Right lung (tissue), 5 donors: Measurements from ENCODE around the gene SMAD6. TPM values are rescaled to one million over a fixed set of nuclear protein-coding genes. Genes with fewer than 3 reads are reported as not detected.

Experiments used
- DNase-seq, 2 donors: peaks; one replicate each; pipeline ENCODE4 v3.0.0-alpha.2; 2013
- polyA plus RNA-seq, 5 donors: library from polyadenylated mRNA; unstranded; fragments of 120-200 nt; gene quantifications; one replicate each; pipeline versions ENCODE4 v1.2.1 to v1.2.3, GENCODE V29; 2013; ENCODE audit warnings: inconsistent platforms in 1 of 5, low replicate concordance in 1 of 5; ENCODE audit not compliant: insufficient read length in 5 of 5, insufficient read depth in 1 of 5

SMAD6 gene
- polyA plus RNA-seq, 5 donors: 19.0 to 37.5 (median 31.4) TPM

GRCh38 chr15:66787489-66787871, 85.4 kb downstream of the SMAD6 start:
- no peak for DNase-seq

- no peak for DNase-seq
Measured at GRCh38 chr15:66788024-66788423, 86.0 kb downstream of the SMAD6 start.

- peak; percentile 54 to 68 for DNase-seq
Measured at GRCh38 chr15:66789029-66790025, 87.3 kb downstream of the SMAD6 start.

- DNase-seq: no peak
Measured at GRCh38 chr15:66795851-66796250, 93.8 kb downstream of the SMAD6 start.

- DNase-seq: no peak
Measured at GRCh38 chr15:66796343-66796742, 94.3 kb downstream of the SMAD6 start.

- DNase-seq: no peak
Measured at GRCh38 chr15:66797921-66798320, 95.9 kb downstream of the SMAD6 start.

GRCh38 chr15:66798426-66799061, 96.5 kb downstream of the SMAD6 start:
- no peak for DNase-seq

- DNase-seq: no peak
Measured at GRCh38 chr15:66799242-66799641, 97.2 kb downstream of the SMAD6 start.

- no peak for DNase-seq
Measured at GRCh38 chr15:66800584-66801235, 98.7 kb downstream of the SMAD6 start.

- no peak for DNase-seq
Measured at GRCh38 chr15:66801266-66801665, 99.2 kb downstream of the SMAD6 start.

GRCh38 chr15:66802025-66803001, 100.3 kb downstream of the SMAD6 start:
- DNase-seq: no peak

GRCh38 chr15:66803182-66803729, 101.2 kb downstream of the SMAD6 start:
- DNase-seq: peak; percentile 86 to 88

- no peak for DNase-seq
Measured at GRCh38 chr15:66803749-66804148, 101.7 kb downstream of the SMAD6 start.

GRCh38 chr15:66805202-66805885, 103.3 kb downstream of the SMAD6 start:
- DNase-seq: no peak

- no peak for DNase-seq
Measured at GRCh38 chr15:66808181-66808824, 106.3 kb downstream of the SMAD6 start.

GRCh38 chr15:66809664-66810063, 107.6 kb downstream of the SMAD6 start:
- no peak for DNase-seq

GRCh38 chr15:66815318-66815717, 113.3 kb downstream of the SMAD6 start:
- no peak for DNase-seq

GRCh38 chr15:66816201-66816600, 114.2 kb downstream of the SMAD6 start:
- no peak for DNase-seq

GRCh38 chr15:66819084-66819483, 117.0 kb downstream of the SMAD6 start:
- DNase-seq: no peak
